Psoas muscle (tissue), 8 donors: ENCODE measurements around the gene HOMER2. TPM values are rescaled to one million over a fixed set of nuclear protein-coding genes. Genes with fewer than 3 reads are reported as not detected.

ENCODE experiments used
- ATAC-seq, 4 donors: fragments of 200-7000 bp; cut with Tn5 transposase; one replicate each; pipeline ENCODE4 v1.9.1; 2020; ENCODE audit warnings: moderate library complexity in 3 of 4, mild to moderate bottlenecking in 2 of 4
- DNase-seq, 2 donors: peaks; one replicate each; pipeline ENCODE4 v3.0.0-alpha.2; 2020
- H3K27ac ChIP-seq: fragments of 200-600 bp; one replicate; pipeline ENCODE4 v1.8.0; 2022
- H3K27me3 ChIP-seq, 3 donors: fragments of 200-600 bp in 1 of 3; one replicate each; pipeline versions ENCODE4 v1.6.1 to v1.8.0; 2013 to 2022; ENCODE audit warnings: low read length in 2 of 3, mild to moderate bottlenecking in 2 of 3, moderate library complexity in 1 of 3; ENCODE audit not compliant: insufficient read depth in 3 of 3
- H3K36me3 ChIP-seq, 2 donors: fragments of 200-600 bp in 1 of 2; one replicate each; pipeline versions ENCODE4 v1.6.1 to v1.8.0; 2013 to 2022; ENCODE audit warnings: low read depth in 1 of 2, mild to moderate bottlenecking in 1 of 2, moderate library complexity in 1 of 2; ENCODE audit not compliant: insufficient read depth in 1 of 2
- H3K4me1 ChIP-seq: fragments of 200-600 bp; one replicate; pipeline ENCODE4 v1.8.0; 2022
- H3K4me3 ChIP-seq: fragments of 200-600 bp; one replicate; pipeline ENCODE4 v1.8.0; 2022; ENCODE audit warnings: mild to moderate bottlenecking
- H3K9me3 ChIP-seq: fragments of 200-600 bp; one replicate; pipeline ENCODE4 v1.8.0; 2022
- CTCF ChIP-seq: fragments of 200-600 bp; IDR thresholded peaks from one replicate; pipeline ENCODE4 v1.8.0; 2022; ENCODE audit warnings: antibody characterized with exemption
- WGBS, 3 donors: extraction: QIAGEN DNeasy Blood & Tissue Kit; methylation state at CpG; one replicate each; pipeline versions ENCODE4 v1.1.6 to v1.1.7; 2013; 5-methylcytosine and 5-hydroxymethylcytosine counted together
- intact Hi-C, 2 donors: fragments of 100-400 bp; cut with DNase I; formaldehyde crosslinking; loops; one replicate each; pipeline versions ENCODE4 v1.11.0 to v1.14.2; 2022
- polyA plus RNA-seq, 3 donors: library from polyadenylated mRNA; stranded (reverse); fragments of 200-250 nt; gene quantifications; one replicate each; pipeline ENCODE4 v1.2.3, GENCODE V29; 2013
- total RNA-seq, 4 donors: library from RNA; stranded (reverse); fragmentation: NEBNext Ultra II Directional in 2 of 4; extraction: Animal tissue kit (Norgen Biotek cat#: 25700) in 2 of 4; gene quantifications; one replicate each; pipeline versions ENCODE4 v1.2.1 to v1.2.4, GENCODE V29; 2021 to 2023
- donor health status: healthy with polysubstance abuse.
- donor health status: DM: no; HTN: no; CAD: no; lungs with moderate emphysema.
- donor health status: Bipolar disorder and iron deficiency.
- donor health status: healthy.
- donor health status: DM: yes; HTN: yes; CAD: no.
- donor health status: DM: no; HTN: no; CAD: no.
- donor health status: DM: no; HTN: no; CAD: no.
- donor health status: DM: yes; HTN: yes; CAD: no.

Gene HOMER2
- total and polyA plus RNA-seq, 7 donors: 27.2 to 119 (median 53.9) TPM

- WGBS, 3 donors: 16 to 21% (median 18%) methylated on average over 23 of the region's 23 CpGs
- Histone ChIP-seq H3K27ac (peak overlapping the region; percentile 68), H3K9me3 (no peaks in the 10 kb centered on the region), H3K27me3 (no peaks in the 10 kb centered on the region), H3K36me3 (peaks cover 0 to 58% of the 10 kb centered on the region in 2 donors), H3K4me3 (peak overlapping the region; percentile 12), H3K4me1 (peaks cover 6% of the 10 kb centered on the region)
- ATAC-seq (peak; percentile 88 to 96 (median 93)), DNase-seq (peak; percentile 81 to 93)
- peak; percentile 77 for TF ChIP-seq CTCF
- intact Hi-C loops: loop anchor here (1.0 to 5.0 kb wide), 3 partner anchors 137 to 152 kb away; partner anchors contain the start of gene RAMAC (in 1 of the 2)
Measured at GRCh38 chr15:82849556-82850512, 102.7 kb downstream of the HOMER2 start.

GRCh38 chr15:82848241-82848993 is 104.1 kb downstream of the HOMER2 start:
- H3K4me3 ChIP-seq: no peak overlapping the region
- DNase-seq: no peak
- peaks cover 0 to 48% of the 10 kb centered on the region in 2 donors for H3K36me3 ChIP-seq
- peaks cover 6% of the 10 kb centered on the region for H3K4me1 ChIP-seq
- H3K27me3 ChIP-seq: no peaks in the 10 kb centered on the region
- intact Hi-C loops: no loop called here
- no peaks in the 10 kb centered on the region for H3K9me3 ChIP-seq
- TF ChIP-seq CTCF: no peak
- 72 to 76% (median 75%) methylated on average over 9 of the region's 9 CpGs for WGBS, 3 donors
- H3K27ac ChIP-seq: no peak overlapping the region
- no peak for ATAC-seq

- intact Hi-C loops: no loop called here
Measured at GRCh38 chr15:82847703-82848102, 104.8 kb downstream of the HOMER2 start.

GRCh38 chr15:82846621-82847020 is 105.9 kb downstream of the HOMER2 start:
- ATAC-seq (no peak), DNase-seq (no peak)
- H3K4me1 ChIP-seq: peaks cover 6% of the 10 kb centered on the region
- WGBS, 3 donors: 66 to 87% (median 82%) methylated on average over 4 of the region's 4 CpGs
- intact Hi-C loops: no loop called here
- peaks cover 0 to 48% of the 10 kb centered on the region in 2 donors for H3K36me3 ChIP-seq
- no peak overlapping the region for H3K27ac ChIP-seq
- no peaks in the 10 kb centered on the region for H3K9me3 ChIP-seq
- no peaks in the 10 kb centered on the region for H3K27me3 ChIP-seq
- TF ChIP-seq CTCF: no peak
- H3K4me3 ChIP-seq: no peak overlapping the region

More at GRCh38 chr15:82847703-82848102, 104.8 kb downstream of the HOMER2 start:
- WGBS, 3 donors: 70 to 80% (median 75%) methylated on average over 7 to 8 of the region's 8 CpGs
- Histone ChIP-seq H3K36me3 (peaks cover 0 to 49% of the 10 kb centered on the region in 2 donors), H3K4me1 (peaks cover 6% of the 10 kb centered on the region), H3K4me3 (no peak overlapping the region), H3K27me3 (no peaks in the 10 kb centered on the region), H3K27ac (no peak overlapping the region), H3K9me3 (no peaks in the 10 kb centered on the region)
- TF ChIP-seq CTCF: no peak
- no peak for DNase-seq
- no peak for ATAC-seq
